K562 (cell line): ENCODE measurements around the gene ALG14. TPM values are rescaled to one million over a fixed set of nuclear protein-coding genes. Genes with fewer than 3 reads are reported as not detected.

ENCODE experiments used
- CBFA2T2 ChIP-seq: fragments of 450-650 bp; conservative IDR thresholded peaks from 2 replicates; pipeline ENCODE4 v1.6.1; 2017; ENCODE audit warnings: mild to moderate bottlenecking
- IFI16 ChIP-seq: fragments of 250-450 bp; sonication (Bioruptor Pico); IDR thresholded peaks from 2 replicates; pipeline ENCODE4 v2.1.2; 2022; ENCODE audit warnings: mild to moderate bottlenecking, inconsistent platforms
- MGA ChIP-seq: fragments of 450-650 bp; IDR thresholded peaks from 2 replicates; pipeline ENCODE4 v1.6.1; 2016; ENCODE audit warnings: mild to moderate bottlenecking, moderate library complexity
- POLR3A ChIP-seq: IDR thresholded peaks from 2 replicates; pipeline ENCODE4 v1.6.1; 2011; ENCODE audit warnings: borderline replicate concordance, mild to moderate bottlenecking, moderate library complexity; ENCODE audit not compliant: insufficient read length, insufficient read depth; ENCODE audit errors: extremely low read depth
- polyA plus RNA-seq, 8 experiments: library from polyadenylated mRNA; depleted of rRNA in 4 of 8; stranded (reverse) in 5 of 8; unstranded in 3 of 8; fragments of >200 nt; fragmentation: Nextera tagmentation in 2 of 8; fragmentation: Illumina TruSeq in 1 of 8; extraction: Ambion mirVana in 2 of 8; extraction: Trizol in 1 of 8; gene quantifications; 2 replicates each; pipeline versions ENCODE4 v1.2.1 to v1.2.3, GENCODE V29; 2011 to 2014; ENCODE audit warnings: inconsistent platforms in 1 of 8, missing spikeins in 1 of 8
- total RNA-seq, 7 experiments: library from RNA; depleted of rRNA in 6 of 7; stranded (reverse); fragments of >200 nt in 6 of 7; fragmentation: Illumina TruSeq in 2 of 7; extraction: Trizol in 2 of 7; gene quantifications; 2 replicates each; pipeline versions ENCODE4 v1.2.1 to v1.2.3, GENCODE V29; 2011 to 2021; ENCODE audit warnings: low replicate concordance in 1 of 7
- TF ChIP-seq, protein P1 (sequence below): fragments of 450-650 bp; IDR thresholded peaks from one replicate; pipeline ENCODE4 v1.6.1; 2018; ENCODE audit warnings: mild to moderate bottlenecking, moderate library complexity; ENCODE audit not compliant: partially characterized antibody

ALG14 gene
- total and polyA plus RNA-seq, 9 of the 15 experiments (the other 6 are each of a cell fraction or from before 2014, with no cell fraction given), result 2.8 to 16.2 (median 4.9) TPM

DNA sequence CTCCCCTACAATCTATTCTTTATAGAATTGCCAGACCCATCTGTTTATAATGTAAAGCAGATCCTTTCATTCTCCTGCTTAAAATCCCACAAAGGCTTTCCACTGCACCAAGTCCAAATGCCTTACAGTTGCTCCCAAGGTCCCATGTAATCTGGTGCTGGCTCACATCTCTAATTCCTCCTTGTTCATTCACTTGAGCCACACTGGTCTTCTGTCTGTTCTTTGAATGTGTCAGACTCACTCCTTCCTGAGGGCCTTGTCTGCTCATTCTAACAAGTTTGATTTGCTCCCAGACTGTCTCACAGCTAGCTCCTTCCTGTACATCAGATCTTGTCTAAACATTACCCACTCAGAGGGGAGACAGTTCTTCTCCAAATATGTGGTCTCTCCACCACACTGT lies 38.9 kb downstream of the ALG14 start (continued):
- TF ChIP-seq MGA (no peak), IFI16 (CRISPR knock-in tag) (no peak), POLR3A (no peak), CBFA2T2 (no peak)
- TF ChIP-seq, protein P1, sequence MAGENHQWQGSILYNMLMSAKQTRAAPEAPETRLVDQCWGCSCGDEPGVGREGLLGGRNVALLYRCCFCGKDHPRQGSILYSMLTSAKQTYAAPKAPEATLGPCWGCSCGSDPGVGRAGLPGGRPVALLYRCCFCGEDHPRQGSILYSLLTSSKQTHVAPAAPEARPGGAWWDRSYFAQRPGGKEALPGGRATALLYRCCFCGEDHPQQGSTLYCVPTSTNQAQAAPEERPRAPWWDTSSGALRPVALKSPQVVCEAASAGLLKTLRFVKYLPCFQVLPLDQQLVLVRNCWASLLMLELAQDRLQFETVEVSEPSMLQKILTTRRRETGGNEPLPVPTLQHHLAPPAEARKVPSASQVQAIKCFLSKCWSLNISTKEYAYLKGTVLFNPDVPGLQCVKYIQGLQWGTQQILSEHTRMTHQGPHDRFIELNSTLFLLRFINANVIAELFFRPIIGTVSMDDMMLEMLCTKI, result no peak
